GM12873 (cell line): Measurements from ENCODE around the gene SLC39A9.
A peak's percentile ranks its signal among the peaks of the same experiment; 100 is the strongest.

Experiments used
- CTCF ChIP-seq: IDR thresholded peaks from 2 replicates; pipeline ENCODE4 v1.5.1; 2012; ENCODE audit warnings: low read depth, mild to moderate bottlenecking, moderate library complexity, low read length, control low read depth; ENCODE audit not compliant: insufficient read depth; ENCODE audit errors: missing control alignments

The SLC39A9 gene

GRCh38 chr14:69471436-69471835 is 72.9 kb downstream of the SLC39A9 start:
- no peak for TF ChIP-seq CTCF

- no peak for TF ChIP-seq CTCF
Measured at GRCh38 chr14:69471916-69472315, 73.4 kb downstream of the SLC39A9 start.

- no peak for TF ChIP-seq CTCF
Measured at GRCh38 chr14:69473260-69473659, 74.8 kb downstream of the SLC39A9 start.

GRCh38 chr14:69473946-69474345 is 75.5 kb downstream of the SLC39A9 start:
- TF ChIP-seq CTCF: no peak

- TF ChIP-seq CTCF: peak; percentile 60
Measured at GRCh38 chr14:69475194-69475818, 76.8 kb downstream of the SLC39A9 start.

GRCh38 chr14:69476824-69477450 is 78.4 kb downstream of the SLC39A9 start:
- peak; percentile 6 for TF ChIP-seq CTCF

- TF ChIP-seq CTCF: no peak
Measured at GRCh38 chr14:69479696-69480095, 81.2 kb downstream of the SLC39A9 start.
